ENCODE data around the gene SPR. TPM values are rescaled to one million over a fixed set of nuclear protein-coding genes. Genes with fewer than 3 reads are reported as not detected.

SPR gene
- total RNA-seq, 1 donor from 2014 or later, result 53.5 TPM

GRCh38 chr2:72847534-72848315, 39.5 kb upstream of the SPR start:
- Histone ChIP-seq H3K36me3 (no peaks in the 10 kb centered on the region), H3K4me3 (no peak overlapping the region), H3K4me1 (no peaks in the 10 kb centered on the region), H3K27me3 (ENCODE audit: low read depth) (peaks cover 15% of the 10 kb centered on the region), H3K27ac (replicated peaks) (no peak overlapping the region), H3K9me3 (replicated peaks) (no peaks in the 10 kb centered on the region)
- no peak for DNase-seq
- TF ChIP-seq CTCF (IDR thresholded peaks at IDR 0.05; ENCODE audit: borderline replicate concordance), result no peak
- intact Hi-C loops (cut with micrococcal nuclease), result no loop called here

GRCh38 chr2:72848436-72849137, 38.6 kb upstream of the SPR start:
- Histone ChIP-seq H3K36me3 (no peaks in the 10 kb centered on the region), H3K27ac (replicated peaks) (no peak overlapping the region), H3K4me1 (no peaks in the 10 kb centered on the region), H3K4me3 (no peak overlapping the region), H3K27me3 (ENCODE audit: low read depth) (peaks cover 21% of the 10 kb centered on the region), H3K9me3 (replicated peaks) (no peaks in the 10 kb centered on the region)
- intact Hi-C loops (cut with micrococcal nuclease), result no loop called here
- no peak for TF ChIP-seq CTCF (IDR thresholded peaks at IDR 0.05; ENCODE audit: borderline replicate concordance)
- DNase-seq, result no peak

GRCh38 chr2:72849138-72849462, 38.1 kb upstream of the SPR start:
- no peak for TF ChIP-seq CTCF (IDR thresholded peaks at IDR 0.05; ENCODE audit: borderline replicate concordance)
- intact Hi-C loops (cut with micrococcal nuclease), result no loop called here
- H3K9me3 ChIP-seq (replicated peaks), result no peaks in the 10 kb centered on the region
- no peaks in the 10 kb centered on the region for H3K4me1 ChIP-seq
- no peak for DNase-seq
- H3K27ac ChIP-seq (replicated peaks), result no peak overlapping the region
- H3K36me3 ChIP-seq, result no peaks in the 10 kb centered on the region
- H3K27me3 ChIP-seq (ENCODE audit: low read depth), result peaks cover 21% of the 10 kb centered on the region
- no peak overlapping the region for H3K4me3 ChIP-seq

- Histone ChIP-seq H3K4me1 (no peaks in the 10 kb centered on the region), H3K27me3 (ENCODE audit: low read depth) (peaks cover 38% of the 10 kb centered on the region), H3K27ac (replicated peaks) (no peak overlapping the region), H3K9me3 (replicated peaks) (no peaks in the 10 kb centered on the region), H3K36me3 (no peaks in the 10 kb centered on the region), H3K4me3 (no peak overlapping the region)
- DNase-seq, result no peak
- TF ChIP-seq CTCF (IDR thresholded peaks at IDR 0.05; ENCODE audit: borderline replicate concordance), result no peak
- intact Hi-C loops (cut with micrococcal nuclease), result no loop called here
These were observed 35.9 kb upstream of the SPR start for GRCh38 chr2:72851333-72851732.

GRCh38 chr2:72859831-72860262, 27.4 kb upstream of the SPR start:
- peak; percentile 72 for TF ChIP-seq CTCF (IDR thresholded peaks at IDR 0.05; ENCODE audit: borderline replicate concordance)
- DNase-seq, result no peak
- intact Hi-C loops (cut with micrococcal nuclease), result loop anchor here (5.0 kb wide), 1 partner anchor 88 kb away; no protein-coding TSS in a partner anchor

More at GRCh38 chr2:72859831-72860262, 27.4 kb upstream of the SPR start:
- H3K36me3 ChIP-seq, result no peaks in the 10 kb centered on the region
- no peaks in the 10 kb centered on the region for H3K9me3 ChIP-seq (replicated peaks)
- peaks cover 41% of the 10 kb centered on the region for H3K27me3 ChIP-seq (ENCODE audit: low read depth)
- no peak overlapping the region for H3K4me3 ChIP-seq
- H3K4me1 ChIP-seq, result peaks cover 10% of the 10 kb centered on the region
- no peak overlapping the region for H3K27ac ChIP-seq (replicated peaks)
